Spleen (tissue), 11 donors: ENCODE results near the gene POLD2. TPM values are rescaled to one million over a fixed set of nuclear protein-coding genes. Genes with fewer than 3 reads are reported as not detected.
A peak's percentile ranks its signal among the peaks of the same experiment; 100 is the strongest.

Source experiments
- DNase-seq: peaks from one replicate; pipeline ENCODE4 v3.0.0-alpha.2; 2020
- H3K27ac ChIP-seq, 8 donors: fragments of 200-600 bp; sonication (generic) in 7 of 8; 1 replicate in 4 of 8; 2 replicates in 4 of 8; pipeline versions ENCODE4 v1.5.0 to v1.8.0; 2016 to 2021; ENCODE audit warnings: inconsistent platforms in 4 of 8, mild to moderate bottlenecking in 4 of 8, moderate library complexity in 1 of 8
- H3K27me3 ChIP-seq, 7 donors: fragments of 200-600 bp; sonication (generic) in 6 of 7; replicated peaks in 1 of 7; 1 replicate in 4 of 7; 2 replicates in 3 of 7; pipeline versions ENCODE4 v1.5.0 to v1.8.0; 2016 to 2021; ENCODE audit warnings: inconsistent platforms in 3 of 7, mild to moderate bottlenecking in 1 of 7
- H3K36me3 ChIP-seq, 6 donors: fragments of 200-600 bp; sonication (generic) in 5 of 6; 1 replicate in 4 of 6; 2 replicates in 2 of 6; pipeline versions ENCODE4 v1.5.0 to v1.8.0; 2016 to 2021; ENCODE audit warnings: inconsistent platforms in 2 of 6
- H3K4me1 ChIP-seq, 6 donors: fragments of 200-600 bp; sonication (generic) in 5 of 6; 1 replicate in 3 of 6; 2 replicates in 3 of 6; pipeline versions ENCODE4 v1.5.0 to v1.8.0; 2016 to 2021; ENCODE audit warnings: inconsistent platforms in 3 of 6
- H3K4me3 ChIP-seq, 8 donors: fragments of 200-600 bp; sonication (generic) in 7 of 8; 1 replicate in 4 of 8; 2 replicates in 4 of 8; pipeline versions ENCODE4 v1.5.0 to v1.8.0; 2016 to 2021; ENCODE audit warnings: inconsistent platforms in 4 of 8, mild to moderate bottlenecking in 4 of 8, moderate library complexity in 2 of 8
- H3K9me3 ChIP-seq, 8 donors: fragments of 200-600 bp; sonication (generic) in 7 of 8; 1 replicate in 4 of 8; 2 replicates in 4 of 8; pipeline versions ENCODE4 v1.5.0 to v1.8.0; 2016 to 2021; ENCODE audit warnings: inconsistent platforms in 4 of 8
- CTCF ChIP-seq, 11 experiments: fragments of 200-600 bp in 7 of 11; fragments of 450-650 bp in 4 of 11; sonication (generic) in 4 of 11; IDR thresholded peaks in 8 of 11; conservative IDR thresholded peaks in 3 of 11; 1 replicate in 7 of 11; 2 replicates in 4 of 11; pipeline versions ENCODE4 v1.4.0 to v1.8.0; 2016 to 2021; ENCODE audit warnings: antibody characterized with exemption in 11 of 11, inconsistent platforms in 4 of 11, mild to moderate bottlenecking in 1 of 11
- POLR2A ChIP-seq, 3 donors: fragments of 450-650 bp; IDR thresholded peaks; one replicate each; pipeline ENCODE4 v1.5.1; 2017; ENCODE audit warnings: antibody characterized with exemption in 3 of 3, mild to moderate bottlenecking in 1 of 3
- POLR2AphosphoS5 ChIP-seq, 3 donors: sonication (generic); formaldehyde crosslinking; IDR thresholded peaks; one replicate each; pipeline ENCODE4 v1.5.1; 2017; ENCODE audit warnings: antibody characterized with exemption in 3 of 3
- WGBS, 5 donors: extraction: QIAGEN DNeasy Blood & Tissue Kit in 3 of 5; methylation state at CpG; one replicate each; pipeline versions ENCODE4 v1.1.5 to v1.1.7; 2013 to 2018; 5-methylcytosine and 5-hydroxymethylcytosine counted together
- intact Hi-C: fragments of 100-400 bp; cut with DNase I; formaldehyde crosslinking; loops from one replicate; pipeline ENCODE4 v1.15.0; 2023; ENCODE audit warnings: low total_unique reads
- polyA plus RNA-seq, 3 donors: library from polyadenylated mRNA; stranded (reverse); fragments of 200-250 nt; gene quantifications; one replicate each; pipeline ENCODE4 v1.2.1, GENCODE V29; 2013
- total RNA-seq, 7 donors: library from RNA; depleted of rRNA in 3 of 7; stranded (reverse); fragments of >200 nt in 3 of 7; fragmentation: NEBNext Ultra II Directional in 4 of 7; extraction: Animal tissue kit (Norgen Biotek cat#: 25700) in 4 of 7; gene quantifications; one replicate each; pipeline versions ENCODE4 v1.1.0 to v1.2.1, GENCODE V29; 2016 to 2021
- donor health status: healthy with polysubstance abuse.
- donor health status: DM: no; HTN: no; CAD: no; lungs with moderate emphysema.
- donor health status: DM: no; HTN: no; CAD: no.
- donor health status: Bipolar disorder and iron deficiency.
- donor health status: healthy.
- donor health status: DM: no; HTN: no; CAD: no.
- donor health status: DM: yes; HTN: yes; CAD: no.

The POLD2 gene
- total and polyA plus RNA-seq, 10 donors, result 31.9 to 79.1 (median 49.3) TPM

- WGBS, 5 donors, result 81 to 92% (median 84%) methylated on average over 6 to 10 of the region's 10 CpGs
- intact Hi-C loops, result no loop called here
Measured at GRCh38 chr7:44106311-44107065, 16.9 kb downstream of the POLD2 start.

GRCh38 chr7:44105832-44106231, 17.5 kb downstream of the POLD2 start:
- H3K36me3 ChIP-seq, result peaks cover 0 to 43% (median 17%) of the 10 kb centered on the region in 6 donors
- H3K27me3 ChIP-seq, result peaks cover 0 to 29% (median 4%) of the 10 kb centered on the region in 7 donors
- intact Hi-C loops, result no loop called here
- WGBS, 5 donors, result 39 to 53% (median 44%) methylated on average over 2 of the region's 2 CpGs
- TF ChIP-seq POLR2A (IDR thresholded peaks at IDR 0.05), result no peak
- no peak for TF ChIP-seq POLR2AphosphoS5 (IDR thresholded peaks at IDR 0.05)
- no peak for TF ChIP-seq CTCF (IDR thresholded peaks at IDR 0.05 in 8 of 11, conservative IDR thresholded peaks at IDR 0.05 in 3 of 11)
- H3K9me3 ChIP-seq, result no peaks in the 10 kb centered on the region
- H3K4me3 ChIP-seq, result peak overlapping the region in 7 of 8 donors; percentile 38 to 74 (median 45)
- H3K4me1 ChIP-seq, result peaks cover 4 to 54% (median 30%) of the 10 kb centered on the region in 6 donors
- H3K27ac ChIP-seq, result peak overlapping the region in 4 of 8 donors; percentile 78 to 85 (median 82)
- no peak for DNase-seq

More at GRCh38 chr7:44106311-44107065, 16.9 kb downstream of the POLD2 start:
- TF ChIP-seq CTCF (IDR thresholded peaks at IDR 0.05 in 8 of 11, conservative IDR thresholded peaks at IDR 0.05 in 3 of 11) (no peak), POLR2A (IDR thresholded peaks at IDR 0.05) (no peak), POLR2AphosphoS5 (IDR thresholded peaks at IDR 0.05) (no peak)
- Histone ChIP-seq H3K9me3 (no peaks in the 10 kb centered on the region), H3K4me1 (peaks cover 3 to 47% (median 24%) of the 10 kb centered on the region in 6 donors), H3K36me3 (peaks cover 0 to 50% (median 18%) of the 10 kb centered on the region in 6 donors), H3K4me3 (peak overlapping the region in 1 of 8 donors; percentile 74), H3K27me3 (peaks cover 0 to 29% (median 4%) of the 10 kb centered on the region in 7 donors), H3K27ac (peak overlapping the region in 3 of 8 donors; percentile 79 to 85 (median 84))
- DNase-seq, result peak; percentile 57

- H3K4me3 ChIP-seq, result peak overlapping the region; percentile 31 to 74 (median 44)
- peaks cover 4 to 61% (median 37%) of the 10 kb centered on the region in 6 donors for H3K4me1 ChIP-seq
- intact Hi-C loops, result no loop called here
- no peaks in the 10 kb centered on the region for H3K9me3 ChIP-seq
- H3K36me3 ChIP-seq, result peaks cover 0 to 36% (median 12%) of the 10 kb centered on the region in 6 donors
- DNase-seq, result peak; percentile 63
- H3K27ac ChIP-seq, result peak overlapping the region; percentile 42 to 85 (median 76)
- TF ChIP-seq POLR2AphosphoS5 (IDR thresholded peaks at IDR 0.05), result no peak
- TF ChIP-seq POLR2A (IDR thresholded peaks at IDR 0.05), result no peak
- TF ChIP-seq CTCF (IDR thresholded peaks at IDR 0.05 in 8 of 11, conservative IDR thresholded peaks at IDR 0.05 in 3 of 11), result no peak
- 26 to 45% (median 37%) methylated on average over 22 to 28 of the region's 28 CpGs for WGBS, 5 donors
- H3K27me3 ChIP-seq, result peaks cover 0 to 29% (median 4%) of the 10 kb centered on the region in 7 donors
Measured at GRCh38 chr7:44104860-44105771, 18.2 kb downstream of the POLD2 start.
